SK-N-SH (cell line): Measurements from ENCODE around the gene ACTN3. TPM values are rescaled to one million over a fixed set of nuclear protein-coding genes. Genes with fewer than 3 reads are reported as not detected.
"Not testable (repeated sequence)": the region's sequence is repeated elsewhere in the genome, so short reads cannot be mapped to it uniquely, and the experiment has no call there.

Experiments
- CTCF ChIA-PET: fragments of 300-600, 350-600 bp; formaldehyde crosslinking; extraction: SDS; loops from one replicate; lab custom pipeline; 2021; lab: Yijun Ruan, JAX
- POLR2A ChIA-PET: fragments of 350-600 bp; sonication (Branson Sonifier 250); formaldehyde crosslinking; extraction: SDS; loops from one replicate; lab custom pipeline; 2020; ENCODE audit warnings: antibody characterized with exemption, inconsistent platforms; lab: Yijun Ruan, JAX
- DNase-seq: peaks from one replicate; pipeline ENCODE4 v3.0.0; 2012
- H2AFZ ChIP-seq: fragments of 200-600 bp; sonication (generic); 2 replicates; pipeline ENCODE4 v1.8.1; 2016; ENCODE audit warnings: antibody characterized with exemption, mild to moderate bottlenecking, low read depth
- H3F3A ChIP-seq: fragments of 200-600 bp; sonication (generic); replicated peaks from 2 replicates; pipeline ENCODE3; 2016; ENCODE audit warnings: antibody characterized with exemption, mild to moderate bottlenecking; ENCODE audit not compliant: insufficient read depth
- H3K27ac ChIP-seq, 2 experiments: fragments of 200-500 bp in 1 of 2; fragments of 200-600 bp in 1 of 2; sonication (Bioruptor generic) in 1 of 2; sonication (generic), shearing (Covaris generic) in 1 of 2; 2 replicates each; pipeline versions ENCODE4 v1.5.1 to v1.6.1; 2014 to 2016; ENCODE audit warnings: low read depth in 2 of 2, inconsistent platforms in 1 of 2, low read length in 1 of 2, mild to moderate bottlenecking in 1 of 2, mixed read lengths in 1 of 2
- H3K27me3 ChIP-seq: fragments of 200-600 bp; sonication (generic), shearing (Covaris generic); 2 replicates; pipeline ENCODE4 v1.6.1; 2016; ENCODE audit warnings: mixed run types; ENCODE audit not compliant: insufficient read depth
- H3K36me3 ChIP-seq, 2 experiments: fragments of 200-500 bp in 1 of 2; fragments of 200-600 bp in 1 of 2; sonication (Bioruptor generic) in 1 of 2; sonication (generic) in 1 of 2; replicated peaks in 1 of 2; 2 replicates each; pipeline versions ENCODE3 to v1.5.1; 2014 to 2016; ENCODE audit warnings: low read length in 1 of 2, mild to moderate bottlenecking in 1 of 2; ENCODE audit not compliant: insufficient read depth in 2 of 2, control insufficient read depth in 1 of 2
- H3K4me1 ChIP-seq, 2 experiments: fragments of 200-500 bp in 1 of 2; fragments of 200-600 bp in 1 of 2; sonication (Bioruptor generic) in 1 of 2; sonication (generic), shearing (Covaris generic) in 1 of 2; 2 replicates each; pipeline versions ENCODE4 v1.5.1 to v1.6.1; 2014 to 2016; ENCODE audit warnings: low read depth in 1 of 2, low read length in 1 of 2, mixed run types in 1 of 2; ENCODE audit not compliant: insufficient read depth in 2 of 2, control insufficient read depth in 1 of 2
- H3K4me2 ChIP-seq: fragments of 200-600 bp; sonication (generic), shearing (Covaris generic); 2 replicates; pipeline ENCODE4 v1.6.1; 2017; ENCODE audit warnings: mixed run types
- H3K4me3 ChIP-seq, 2 experiments: fragments of 200-500 bp in 1 of 2; fragments of 200-600 bp in 1 of 2; sonication (Bioruptor generic) in 1 of 2; sonication (generic), shearing (Covaris generic) in 1 of 2; 2 replicates each; pipeline versions ENCODE4 v1.5.1 to v1.8.1; 2014 to 2016; ENCODE audit warnings: low read depth in 2 of 2, inconsistent platforms in 1 of 2, low read length in 1 of 2, mild to moderate bottlenecking in 1 of 2, mixed read lengths in 1 of 2, moderate library complexity in 1 of 2
- H3K79me2 ChIP-seq: fragments of 200-600 bp; sonication (generic); 2 replicates; pipeline ENCODE4 v1.8.1; 2017; ENCODE audit warnings: mild to moderate bottlenecking; ENCODE audit not compliant: insufficient read depth
- H3K9ac ChIP-seq: fragments of 200-600 bp; sonication (generic); 2 replicates; pipeline ENCODE4 v1.6.1; 2017; ENCODE audit warnings: mixed run types
- H3K9me2 ChIP-seq: fragments of 200-600 bp; sonication (generic); 2 replicates; pipeline ENCODE4 v1.6.1; 2017; ENCODE audit warnings: mixed run types
- H3K9me3 ChIP-seq: fragments of 200-600 bp; sonication (generic); 2 replicates; pipeline ENCODE4 v1.6.1; 2017; ENCODE audit warnings: mixed run types, mild to moderate bottlenecking, moderate library complexity
- H4K20me1 ChIP-seq: fragments of 200-600 bp; sonication (generic); 2 replicates; pipeline ENCODE4 v1.6.1; 2017; ENCODE audit warnings: mild to moderate bottlenecking, mixed run types; ENCODE audit not compliant: insufficient read depth
- CHD2 ChIP-seq: fragments of 150-350 bp; IDR thresholded peaks from 2 replicates; pipeline ENCODE4 v1.6.1; 2018; ENCODE audit warnings: low read length; ENCODE audit not compliant: partially characterized antibody
- EZH2phosphoT487 ChIP-seq: fragments of 200-600 bp; sonication (generic); IDR thresholded peaks from 2 replicates; pipeline ENCODE4 v1.6.1; 2017; ENCODE audit warnings: low read depth, mixed run types, mild to moderate bottlenecking, antibody characterized with exemption, moderate library complexity, borderline replicate concordance
- FOSL2 ChIP-seq: IDR thresholded peaks from 2 replicates; pipeline ENCODE4 v1.4.0; 2012; ENCODE audit warnings: low read depth, mild to moderate bottlenecking, moderate library complexity, borderline replicate concordance
- FOXJ3 ChIP-seq: sonication (generic); formaldehyde crosslinking; IDR thresholded peaks from 2 replicates; pipeline ENCODE4 v1.5.1; 2020; ENCODE audit warnings: mild to moderate bottlenecking, missing genetic modification reagents
- GATA2 ChIP-seq: sonication (generic); formaldehyde crosslinking; IDR thresholded peaks from 2 replicates; pipeline ENCODE4 v1.5.0; 2020; ENCODE audit warnings: mild to moderate bottlenecking, missing genetic modification reagents
- JUND ChIP-seq: IDR thresholded peaks from 2 replicates; pipeline ENCODE4 v1.4.0; 2012
- NFIC ChIP-seq: IDR thresholded peaks from 2 replicates; pipeline ENCODE4 v1.4.0; 2012; ENCODE audit warnings: borderline replicate concordance
- NRF1 ChIP-seq: IDR thresholded peaks from 2 replicates; pipeline ENCODE4 v1.6.1; 2012; ENCODE audit warnings: low read depth, mild to moderate bottlenecking, low read length
- POLR2AphosphoS5 ChIP-seq: IDR thresholded peaks from 2 replicates; pipeline ENCODE4 v1.6.1; 2012; ENCODE audit warnings: low read depth, low read length
- RAD21 ChIP-seq: IDR thresholded peaks from 2 replicates; pipeline ENCODE4 v1.6.1; 2012; ENCODE audit warnings: mild to moderate bottlenecking, low read length
- RCOR1 ChIP-seq: fragments of 150-350 bp; IDR thresholded peaks from 2 replicates; pipeline ENCODE4 v1.6.1; 2017; ENCODE audit warnings: antibody characterized with exemption, low read length
- TEAD4 ChIP-seq: IDR thresholded peaks from 2 replicates; pipeline ENCODE4 v1.4.0; 2012; ENCODE audit warnings: mild to moderate bottlenecking, borderline replicate concordance; ENCODE audit not compliant: insufficient read depth
- WGBS: methylation state at CpG from one replicate; pipeline ENCODE4 v1.1.6; 2017; ENCODE audit warnings: low lambda C conversion rate; 5-methylcytosine and 5-hydroxymethylcytosine counted together
- polyA plus RNA-seq, 3 experiments: library from polyadenylated mRNA; depleted of rRNA; stranded (reverse); fragments of >200 nt; gene quantifications; 2 replicates each; pipeline ENCODE4 v1.2.3, GENCODE V29; 2012
- TF ChIP-seq, protein P1 (sequence below): fragments of 200-600 bp; sonication (generic); IDR thresholded peaks from 2 replicates; pipeline ENCODE4 v1.6.1; 2017; ENCODE audit warnings: antibody characterized with exemption, mild to moderate bottlenecking, moderate library complexity
- TF ChIP-seq, protein P2 (sequence below): IDR thresholded peaks from 2 replicates; pipeline ENCODE4 v1.4.0; 2012; ENCODE audit warnings: low read depth
- TF ChIP-seq, protein P3 (sequence below): IDR thresholded peaks from 2 replicates; pipeline ENCODE4 v1.4.0; 2012; ENCODE audit warnings: low read depth, borderline replicate concordance

Gene ACTN3
- polyA plus RNA-seq, 1 of the 3 experiments (the other 2 are of a cell fraction) = 0.02 TPM

DNA sequence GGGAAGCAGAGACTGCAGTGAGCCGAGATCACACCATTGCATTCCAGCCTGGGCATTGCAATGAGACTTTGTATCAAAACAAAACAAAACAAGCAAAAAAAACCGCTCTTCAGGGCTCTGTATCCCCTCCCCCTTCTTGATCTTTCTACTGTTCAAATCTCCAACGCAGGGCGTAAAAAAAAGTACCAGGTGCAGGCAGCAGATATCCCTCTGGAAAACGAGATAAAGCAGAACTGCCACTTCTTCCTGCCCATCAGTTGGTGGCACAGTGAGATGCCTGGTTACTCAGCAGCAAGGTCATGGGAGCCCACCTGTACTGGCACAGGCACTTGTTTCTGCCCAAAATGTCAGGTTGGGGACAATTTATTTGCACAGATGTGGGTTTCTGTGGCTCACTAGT is 57.5 kb downstream of the ACTN3 start:
- Histone ChIP-seq H3K9me2 (no peaks in the 10 kb centered on the region), H4K20me1 (no peaks in the 10 kb centered on the region), H3K9me3 (no peaks in the 10 kb centered on the region), H3K36me3 (peaks cover 5 to 26% of the 10 kb centered on the region in 2 experiments), H3K27me3 (no peaks in the 10 kb centered on the region), H3K4me2 (no peak overlapping the region), H3K27ac (no peak overlapping the region), H2AFZ (no peak overlapping the region), H3K79me2 (no peaks in the 10 kb centered on the region), H3K4me3 (no peak overlapping the region), H3K9ac (no peak overlapping the region), H3F3A (peaks cover 7% of the 10 kb centered on the region), H3K4me1 (peaks cover 0 to 8% of the 10 kb centered on the region in 2 experiments; a peak in 1 of 4 replicates)
- POLR2A ChIA-PET = no interaction called here
- DNase-seq = no peak
- TF ChIP-seq FOXJ3 (CRISPR knock-in tag) = no peak
- TF ChIP-seq, protein P1, sequence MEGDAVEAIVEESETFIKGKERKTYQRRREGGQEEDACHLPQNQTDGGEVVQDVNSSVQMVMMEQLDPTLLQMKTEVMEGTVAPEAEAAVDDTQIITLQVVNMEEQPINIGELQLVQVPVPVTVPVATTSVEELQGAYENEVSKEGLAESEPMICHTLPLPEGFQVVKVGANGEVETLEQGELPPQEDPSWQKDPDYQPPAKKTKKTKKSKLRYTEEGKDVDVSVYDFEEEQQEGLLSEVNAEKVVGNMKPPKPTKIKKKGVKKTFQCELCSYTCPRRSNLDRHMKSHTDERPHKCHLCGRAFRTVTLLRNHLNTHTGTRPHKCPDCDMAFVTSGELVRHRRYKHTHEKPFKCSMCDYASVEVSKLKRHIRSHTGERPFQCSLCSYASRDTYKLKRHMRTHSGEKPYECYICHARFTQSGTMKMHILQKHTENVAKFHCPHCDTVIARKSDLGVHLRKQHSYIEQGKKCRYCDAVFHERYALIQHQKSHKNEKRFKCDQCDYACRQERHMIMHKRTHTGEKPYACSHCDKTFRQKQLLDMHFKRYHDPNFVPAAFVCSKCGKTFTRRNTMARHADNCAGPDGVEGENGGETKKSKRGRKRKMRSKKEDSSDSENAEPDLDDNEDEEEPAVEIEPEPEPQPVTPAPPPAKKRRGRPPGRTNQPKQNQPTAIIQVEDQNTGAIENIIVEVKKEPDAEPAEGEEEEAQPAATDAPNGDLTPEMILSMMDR = no peak
- TF ChIP-seq, protein P2, sequence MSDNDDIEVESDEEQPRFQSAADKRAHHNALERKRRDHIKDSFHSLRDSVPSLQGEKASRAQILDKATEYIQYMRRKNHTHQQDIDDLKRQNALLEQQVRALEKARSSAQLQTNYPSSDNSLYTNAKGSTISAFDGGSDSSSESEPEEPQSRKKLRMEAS = no peak
- TF ChIP-seq CHD2 = no peak
- TF ChIP-seq JUND = no peak
- TF ChIP-seq NFIC = no peak
- TF ChIP-seq GATA2 = no peak
- TF ChIP-seq EZH2phosphoT487 = no peak
- TF ChIP-seq POLR2AphosphoS5 = no peak
- no peak for TF ChIP-seq RAD21
- TF ChIP-seq RCOR1 = no peak
- TF ChIP-seq, protein P3, sequence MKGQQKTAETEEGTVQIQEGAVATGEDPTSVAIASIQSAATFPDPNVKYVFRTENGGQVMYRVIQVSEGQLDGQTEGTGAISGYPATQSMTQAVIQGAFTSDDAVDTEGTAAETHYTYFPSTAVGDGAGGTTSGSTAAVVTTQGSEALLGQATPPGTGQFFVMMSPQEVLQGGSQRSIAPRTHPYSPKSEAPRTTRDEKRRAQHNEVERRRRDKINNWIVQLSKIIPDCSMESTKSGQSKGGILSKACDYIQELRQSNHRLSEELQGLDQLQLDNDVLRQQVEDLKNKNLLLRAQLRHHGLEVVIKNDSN = no peak
- TF ChIP-seq FOSL2 = no peak
- no peak for TF ChIP-seq TEAD4
- TF ChIP-seq NRF1 = no peak
- CTCF ChIA-PET = interaction anchor here (1.0 kb wide), 1 partner anchor 9 kb away, joined by 3 read pairs; no protein-coding TSS in a partner anchor
- 86% methylated on average over 5 of the region's 5 CpGs for WGBS

DNA sequence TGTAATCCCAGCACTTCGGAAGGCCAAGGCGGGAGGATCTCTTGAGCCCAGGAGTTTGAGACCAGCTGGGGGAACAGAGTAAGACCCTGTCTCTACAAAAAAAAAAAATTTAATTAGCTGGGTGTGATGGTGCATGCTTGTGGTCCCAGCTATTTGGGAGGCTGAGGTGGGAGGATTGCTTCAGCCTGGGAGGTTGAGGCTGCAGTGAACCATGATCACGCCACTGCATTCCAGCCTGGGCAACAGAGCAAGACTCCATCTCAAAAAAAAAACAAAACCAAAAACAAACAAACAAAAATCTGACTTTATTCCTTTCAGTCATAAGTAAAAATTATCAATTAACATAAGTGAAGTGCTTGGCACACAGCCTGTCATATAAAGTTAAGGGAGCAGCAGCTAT is 59.9 kb downstream of the ACTN3 start:
- H3K4me2 ChIP-seq, H3K27me3 ChIP-seq, H3K79me2 ChIP-seq, H3K9ac ChIP-seq, H3K4me3 ChIP-seq, H2AFZ ChIP-seq, H3K27ac ChIP-seq, H4K20me1 ChIP-seq, H3K4me1 ChIP-seq, H3K9me3 ChIP-seq, H3F3A ChIP-seq, DNase-seq, H3K9me2 ChIP-seq: not testable (repeated sequence)
- 95% methylated on average over 3 of the region's 3 CpGs for WGBS
- H3K36me3 ChIP-seq = peaks cover 0 to 17% of the 10 kb centered on the region in 2 experiments
- ChIA-PET CTCF (interaction anchor here (0.6 to 1.9 kb wide), 4 partner anchors 14 to 72 kb away, joined by 3 to 8 read pairs (median 5); no protein-coding TSS in a partner anchor), POLR2A (interaction anchor here (1.1 kb wide), 1 partner anchor 10 kb away, joined by 3 read pairs; the partner anchor contains the start of gene RBM14)
